Breast epithelium (tissue), 4 donors: ENCODE measurements around the gene CFTR. TPM values are rescaled to one million over a fixed set of nuclear protein-coding genes. Genes with fewer than 3 reads are reported as not detected.

Experiments
- DNase-seq, 2 donors: peaks; one replicate each; pipeline ENCODE4 v3.0.0-alpha.2; 2019; ENCODE audit warnings: low spot score in 2 of 2
- H3K27ac ChIP-seq, 2 donors: fragments of 200-600 bp; sonication (generic) in 1 of 2; one replicate each; pipeline ENCODE4 v1.5.1; 2016 to 2019; ENCODE audit warnings: mild to moderate bottlenecking in 1 of 2
- H3K27me3 ChIP-seq, 2 donors: fragments of 200-600 bp; sonication (generic) in 1 of 2; one replicate each; pipeline versions ENCODE4 v1.5.1 to v1.6.0; 2017 to 2019; ENCODE audit warnings: control low read depth in 1 of 2, mild to moderate bottlenecking in 1 of 2
- H3K36me3 ChIP-seq: fragments of 200-600 bp; one replicate; pipeline ENCODE4 v1.5.1; 2019
- H3K4me1 ChIP-seq, 2 donors: fragments of 200-600 bp; sonication (generic); one replicate each; pipeline ENCODE4 v1.5.1; 2016 to 2019; ENCODE audit warnings: control low read depth in 1 of 2
- H3K4me3 ChIP-seq, 3 donors: fragments of 200-600 bp; sonication (generic); 1 replicate in 2 of 3; 2 replicates in 1 of 3; pipeline ENCODE4 v1.5.1; 2016 to 2019; ENCODE audit warnings: mild to moderate bottlenecking in 3 of 3, moderate library complexity in 2 of 3
- H3K9me3 ChIP-seq, 2 donors: fragments of 200-600 bp; sonication (generic) in 1 of 2; one replicate each; pipeline ENCODE4 v1.5.1; 2016 to 2019; ENCODE audit warnings: control low read depth in 1 of 2
- CTCF ChIP-seq, 3 donors: fragments of 450-650 bp; IDR thresholded peaks; one replicate each; pipeline ENCODE4 v1.5.1; 2016 to 2017; ENCODE audit warnings: antibody characterized with exemption in 3 of 3, mild to moderate bottlenecking in 3 of 3, moderate library complexity in 3 of 3
- POLR2A ChIP-seq: fragments of 450-650 bp; IDR thresholded peaks from one replicate; pipeline ENCODE4 v1.6.1; 2016; ENCODE audit warnings: antibody characterized with exemption, mild to moderate bottlenecking, moderate library complexity
- POLR2AphosphoS5 ChIP-seq, 3 donors: sonication (generic); formaldehyde crosslinking; IDR thresholded peaks; one replicate each; pipeline ENCODE4 v1.6.1; 2017; ENCODE audit warnings: antibody characterized with exemption in 3 of 3
- intact Hi-C: fragments of 100-400 bp; cut with DNase I; formaldehyde crosslinking; loops from one replicate; pipeline ENCODE4 v1.15.1; 2023; ENCODE audit warnings: low total_unique reads
- total RNA-seq, 3 donors: library from RNA; depleted of rRNA; stranded (reverse); fragments of >200 nt; gene quantifications; one replicate each; pipeline ENCODE4 v1.1.0, GENCODE V29; 2016

CFTR gene
- total RNA-seq, 3 donors from 2014 or later = 1.3 to 16.4 TPM; not detected in 1

- Histone ChIP-seq H3K4me1 (no peaks in the 10 kb centered on the region), H3K36me3 (no peaks in the 10 kb centered on the region), H3K9me3 (no peaks in the 10 kb centered on the region), H3K27ac (no peak overlapping the region), H3K4me3 (no peak overlapping the region), H3K27me3 (no peaks in the 10 kb centered on the region)
- intact Hi-C loops = no loop called here
- DNase-seq = no peak
- TF ChIP-seq POLR2A = no peak
- TF ChIP-seq CTCF (IDR thresholded peaks at IDR 0.05) = no peak
- TF ChIP-seq POLR2AphosphoS5 (IDR thresholded peaks at IDR 0.05) = no peak
Observed at GRCh38 chr7:117472335-117472734, 7.5 kb upstream of the CFTR start.

- H3K4me1 ChIP-seq = no peaks in the 10 kb centered on the region
- no peaks in the 10 kb centered on the region for H3K9me3 ChIP-seq
- intact Hi-C loops = no loop called here
- DNase-seq = no peak
- no peak for TF ChIP-seq CTCF (IDR thresholded peaks at IDR 0.05)
- TF ChIP-seq POLR2A = no peak
- no peak for TF ChIP-seq POLR2AphosphoS5 (IDR thresholded peaks at IDR 0.05)
- no peaks in the 10 kb centered on the region for H3K36me3 ChIP-seq
- peaks cover 0 to 10% of the 10 kb centered on the region in 2 donors for H3K27me3 ChIP-seq
- no peak overlapping the region for H3K27ac ChIP-seq
- no peak overlapping the region for H3K4me3 ChIP-seq
Observed at GRCh38 chr7:117476557-117477215, 3.1 kb upstream of the CFTR start.

- Histone ChIP-seq H3K27ac (no peak overlapping the region), H3K27me3 (peaks cover 0 to 10% of the 10 kb centered on the region in 2 donors), H3K36me3 (no peaks in the 10 kb centered on the region), H3K4me1 (no peaks in the 10 kb centered on the region), H3K4me3 (no peak overlapping the region), H3K9me3 (no peaks in the 10 kb centered on the region)
- TF ChIP-seq POLR2A (no peak), CTCF (IDR thresholded peaks at IDR 0.05) (no peak), POLR2AphosphoS5 (IDR thresholded peaks at IDR 0.05) (no peak)
- intact Hi-C loops = no loop called here
- DNase-seq = no peak
Observed at GRCh38 chr7:117478836-117479224, 995 bp upstream of the CFTR start.

- Histone ChIP-seq H3K27ac (no peak overlapping the region), H3K36me3 (no peaks in the 10 kb centered on the region), H3K4me1 (no peaks in the 10 kb centered on the region), H3K4me3 (peak overlapping the region; percentile 24 to 61 (median 41)), H3K27me3 (peaks cover 0 to 10% of the 10 kb centered on the region in 2 donors), H3K9me3 (no peaks in the 10 kb centered on the region)
- no peak for DNase-seq
- TF ChIP-seq CTCF (IDR thresholded peaks at IDR 0.05) = no peak
- no peak for TF ChIP-seq POLR2A
- TF ChIP-seq POLR2AphosphoS5 (IDR thresholded peaks at IDR 0.05) = no peak
- intact Hi-C loops = no loop called here
Observed at GRCh38 chr7:117480055-117480362, 184 bp downstream of the CFTR start.

GRCh38 chr7:117480978-117481377 lies 1.2 kb downstream of the CFTR start:
- intact Hi-C loops = no loop called here
- no peak overlapping the region for H3K27ac ChIP-seq
- H3K27me3 ChIP-seq = peaks cover 0 to 10% of the 10 kb centered on the region in 2 donors
- TF ChIP-seq POLR2AphosphoS5 (IDR thresholded peaks at IDR 0.05) (no peak), POLR2A (no peak), CTCF (IDR thresholded peaks at IDR 0.05) (no peak)
- no peak overlapping the region for H3K4me3 ChIP-seq
- DNase-seq = no peak
- H3K9me3 ChIP-seq = no peaks in the 10 kb centered on the region
- no peaks in the 10 kb centered on the region for H3K36me3 ChIP-seq
- H3K4me1 ChIP-seq = no peaks in the 10 kb centered on the region
